Measurements from ENCODE around the gene NAE1.
"Not testable (repeated sequence)": the region's sequence is repeated elsewhere in the genome, so short reads cannot be mapped to it uniquely, and the experiment has no call there.

NAE1 gene

DNA sequence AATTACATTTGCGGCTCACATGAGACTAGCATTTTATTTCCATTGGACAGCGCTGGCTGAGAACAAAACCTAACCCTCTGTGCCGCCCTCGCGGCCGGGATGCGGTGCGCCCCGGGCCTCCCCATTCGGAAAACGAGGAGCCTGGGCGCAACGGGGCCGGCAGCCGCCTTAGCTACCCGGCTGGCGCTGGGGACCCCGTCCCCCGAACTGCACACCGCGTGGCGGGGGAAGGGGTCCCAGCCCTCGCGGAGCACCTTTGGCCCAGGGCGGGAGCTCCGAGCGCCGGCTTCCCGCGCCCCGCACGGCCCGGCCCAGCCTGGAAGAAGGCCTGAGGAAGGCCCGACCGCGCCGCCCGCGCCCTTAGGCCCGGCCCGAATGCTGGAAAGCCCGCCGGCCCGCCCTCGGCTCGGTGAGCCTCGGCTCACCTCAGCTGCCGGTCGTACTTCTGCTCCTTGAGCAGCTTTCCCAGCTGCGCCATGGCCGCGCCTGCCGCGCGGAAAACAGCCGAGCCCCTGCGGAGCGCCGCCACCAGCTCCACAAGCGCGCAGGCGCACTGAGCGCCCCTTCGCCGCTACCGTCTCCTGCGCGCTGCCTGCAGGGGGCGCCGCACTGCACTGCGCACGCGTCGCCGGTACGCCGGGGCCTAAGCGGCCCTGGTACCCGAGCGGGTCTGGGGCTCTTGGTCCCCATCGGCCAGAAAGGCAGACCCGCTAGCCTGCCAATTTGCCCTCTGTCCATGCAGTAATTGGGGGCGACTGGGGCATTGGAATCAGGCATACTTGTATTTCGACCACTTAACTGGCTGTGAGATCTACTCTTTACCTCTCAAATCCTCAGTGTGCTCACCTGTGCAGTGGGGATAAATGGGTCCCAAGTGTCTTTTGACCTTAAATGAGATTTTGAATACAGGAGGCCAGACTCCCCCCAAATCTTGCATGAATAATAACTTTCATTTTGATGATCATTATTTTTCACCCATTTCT, at the start of gene NAE1:
TSS of gene NAE1 (minus strand) at position 555 of the 983 bp plus-strand sequence. CDS start at position 478, 77 bp downstream.
- peak; percentile 85 for DNase-seq

GRCh38 chr16:66878067-66878466, 47.3 kb upstream of the NAE1 start:
- DNase-seq: no peak

GRCh38 chr16:66874079-66874775, 43.5 kb upstream of the NAE1 start:
- DNase-seq: no peak

- no peak for DNase-seq
These were observed 42.9 kb upstream of the NAE1 start for GRCh38 chr16:66873685-66874055.

DNA sequence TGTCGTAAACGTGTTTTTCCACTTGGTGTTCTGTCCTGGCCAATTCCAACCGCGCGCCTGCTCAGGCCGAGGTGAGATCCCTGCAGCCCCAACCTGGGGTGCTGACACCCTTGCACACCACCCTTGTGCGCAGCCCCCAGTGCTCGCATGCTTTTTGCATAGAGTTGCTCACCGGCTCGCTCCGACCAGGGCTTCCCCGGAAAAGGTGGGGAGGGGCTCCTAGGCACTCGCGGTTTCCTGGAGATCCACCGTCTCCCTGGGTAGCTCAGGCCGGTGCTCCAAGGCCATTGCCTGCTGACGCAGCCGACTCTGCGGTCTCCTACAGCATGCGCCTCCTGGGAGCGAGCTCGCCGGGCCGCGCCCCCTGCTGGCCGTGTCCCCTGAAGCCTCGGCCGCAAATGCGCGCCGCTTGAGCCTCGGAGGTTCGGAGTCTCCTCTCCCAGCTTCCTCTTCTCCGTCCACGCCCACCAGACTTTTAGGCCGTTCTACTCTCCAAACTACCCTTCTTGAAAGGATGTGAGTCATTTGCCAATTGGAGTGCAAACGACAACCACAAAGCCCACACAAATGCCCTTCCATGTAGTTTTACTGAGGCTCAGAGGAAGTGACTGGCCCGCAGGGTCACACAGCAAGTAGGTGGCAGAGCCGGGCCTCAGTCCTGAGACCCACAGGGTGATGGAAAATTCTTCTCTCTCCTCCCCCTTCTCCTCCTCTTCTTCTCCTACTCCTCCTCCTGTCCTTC, 42.3 kb upstream of the NAE1 start:
- peak; percentile 77 for DNase-seq

- DNase-seq: no peak
These were observed 41.8 kb upstream of the NAE1 start for GRCh38 chr16:66872559-66872942.

DNA sequence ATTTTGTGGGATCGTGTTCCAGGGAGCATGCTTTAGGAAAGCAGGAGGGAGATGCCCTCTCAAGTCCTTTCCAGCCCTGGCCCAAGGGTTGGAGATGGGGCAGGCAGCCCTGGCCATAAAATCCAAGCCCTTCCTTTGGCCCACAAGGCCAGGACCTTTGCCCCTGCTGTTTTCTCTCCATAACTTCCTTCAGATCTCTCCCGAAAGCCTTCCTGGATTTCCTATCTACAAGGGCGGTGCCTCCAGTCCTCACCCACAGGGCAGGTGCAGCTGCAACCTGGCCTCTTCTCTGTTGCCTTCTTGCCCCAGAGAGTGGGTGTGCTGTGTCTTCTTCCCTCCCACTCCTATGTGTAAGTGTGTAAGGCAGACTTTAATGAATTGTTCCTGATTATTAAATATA, 41.1 kb upstream of the NAE1 start:
- DNase-seq: no peak

GRCh38 chr16:66871363-66871762, 40.6 kb upstream of the NAE1 start:
- not testable (repeated sequence) for DNase-seq

DNA sequence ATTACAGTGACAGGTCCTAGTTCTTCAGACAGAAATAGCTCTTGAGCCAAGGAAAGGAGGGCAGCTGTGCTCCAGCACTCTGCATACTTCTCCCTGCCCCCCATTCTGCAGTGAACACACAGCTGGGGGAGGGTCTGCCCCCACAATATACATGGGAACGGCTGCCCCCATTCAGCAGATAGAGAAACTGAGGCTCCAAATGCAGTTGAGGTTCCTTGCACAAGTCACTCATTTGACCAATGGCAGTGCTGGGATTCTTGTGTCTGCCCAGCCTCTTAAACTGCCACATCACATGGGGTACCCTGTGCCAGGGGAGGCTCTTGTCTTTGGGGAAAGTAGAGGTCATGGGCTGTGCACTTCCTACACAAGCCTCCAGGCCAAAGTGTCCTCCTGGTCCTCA, 38.6 kb upstream of the NAE1 start:
- no peak for DNase-seq

DNA sequence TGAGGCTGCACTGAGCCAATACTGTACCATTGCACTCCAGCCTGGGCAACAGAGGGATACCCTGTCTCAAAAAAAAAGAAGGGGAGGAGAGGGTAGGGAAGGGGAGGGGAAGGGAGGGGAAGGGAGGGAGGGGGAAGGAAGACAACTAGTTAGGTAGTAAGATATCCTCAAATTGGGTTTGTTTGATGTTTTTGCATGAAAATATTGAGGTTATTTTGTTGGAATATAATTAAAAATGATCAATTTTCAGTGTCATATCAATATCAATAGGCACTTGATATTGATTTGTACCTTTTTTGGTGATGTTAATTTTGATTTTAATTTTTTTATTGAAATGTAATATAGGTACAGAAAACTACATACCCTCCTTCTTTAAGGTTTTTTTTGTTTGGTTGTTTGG, 32.9 kb upstream of the NAE1 start:
- DNase-seq: no peak

GRCh38 chr16:66862023-66862520, 31.3 kb upstream of the NAE1 start:
- no peak for DNase-seq

- no peak for DNase-seq
These were observed 28.8 kb upstream of the NAE1 start for GRCh38 chr16:66859397-66860068.

GRCh38 chr16:66858740-66859396, 28.1 kb upstream of the NAE1 start:
- no peak for DNase-seq

GRCh38 chr16:66857437-66857836, 26.7 kb upstream of the NAE1 start:
- DNase-seq: no peak

- no peak for DNase-seq
These were observed 26.0 kb upstream of the NAE1 start for GRCh38 chr16:66856801-66857200.

- DNase-seq: no peak
These were observed 25.5 kb upstream of the NAE1 start for GRCh38 chr16:66856184-66856730.

GRCh38 chr16:66853261-66854139, 22.7 kb upstream of the NAE1 start:
- DNase-seq: no peak

- no peak for DNase-seq
These were observed 20.6 kb upstream of the NAE1 start for GRCh38 chr16:66851166-66851964.

- no peak for DNase-seq
These were observed 19.5 kb upstream of the NAE1 start for GRCh38 chr16:66850115-66850815.

All from activated CD4-positive, alpha-beta T cell treated with anti-CD3 and anti-CD28 coated beads for 1 hour (primary cell).